Measurements from ENCODE around the gene ADIPOR2.
A peak's percentile ranks its signal among the peaks of the same experiment; 100 is the strongest.

Gene ADIPOR2

DNA sequence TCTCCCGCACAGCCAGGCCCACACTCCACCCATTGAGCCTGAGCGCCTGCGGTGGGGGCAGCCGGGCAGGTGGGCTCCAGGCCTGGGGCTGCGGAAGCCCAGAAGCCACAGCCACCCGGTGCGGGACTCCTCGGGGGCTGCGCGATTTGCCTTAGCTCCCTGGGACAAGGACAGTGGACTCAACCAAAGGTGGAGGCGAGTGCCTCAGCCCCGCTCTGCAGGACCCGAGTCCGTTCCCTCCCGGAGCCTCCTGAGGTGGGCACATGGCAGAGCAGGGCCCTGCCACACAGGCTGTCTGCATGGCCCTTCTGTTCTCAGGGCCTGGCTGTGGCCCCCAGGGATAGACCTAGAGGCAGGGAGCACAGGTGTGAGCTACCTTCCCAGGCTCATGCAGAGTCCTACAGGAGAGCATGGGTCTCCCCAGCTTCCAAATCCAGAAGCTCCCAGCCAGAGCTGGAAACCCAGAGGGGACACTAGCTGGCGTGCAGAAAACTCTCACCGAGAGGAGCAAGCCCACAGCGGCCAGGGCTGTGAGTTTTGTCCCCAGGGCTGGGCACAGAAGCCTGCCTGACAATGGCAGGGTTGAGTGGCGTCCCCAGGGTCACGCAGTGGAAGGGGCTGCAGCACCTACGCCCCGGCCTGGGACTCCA is 107.2 kb downstream of the ADIPOR2 start:
- no peak for DNase-seq

DNA sequence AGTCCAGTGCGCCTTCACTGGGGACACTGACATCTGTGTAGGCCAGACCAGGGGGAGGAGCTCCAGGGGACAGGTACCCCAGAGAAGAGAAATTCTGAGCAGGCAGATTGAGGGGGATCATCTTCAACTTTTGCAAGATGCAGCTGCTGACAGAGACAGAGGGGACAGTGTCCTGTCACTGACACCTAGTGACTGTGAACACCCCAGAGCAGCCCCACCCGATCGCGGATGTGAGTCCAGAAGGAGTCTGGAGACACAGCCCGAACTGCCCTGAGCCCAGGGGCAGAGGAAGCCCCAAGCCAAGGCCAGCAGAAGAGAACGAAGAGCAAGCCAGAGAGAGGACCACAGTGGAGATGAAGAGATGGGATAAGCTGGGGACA is 107.8 kb downstream of the ADIPOR2 start:
- DNase-seq, result no peak

DNA sequence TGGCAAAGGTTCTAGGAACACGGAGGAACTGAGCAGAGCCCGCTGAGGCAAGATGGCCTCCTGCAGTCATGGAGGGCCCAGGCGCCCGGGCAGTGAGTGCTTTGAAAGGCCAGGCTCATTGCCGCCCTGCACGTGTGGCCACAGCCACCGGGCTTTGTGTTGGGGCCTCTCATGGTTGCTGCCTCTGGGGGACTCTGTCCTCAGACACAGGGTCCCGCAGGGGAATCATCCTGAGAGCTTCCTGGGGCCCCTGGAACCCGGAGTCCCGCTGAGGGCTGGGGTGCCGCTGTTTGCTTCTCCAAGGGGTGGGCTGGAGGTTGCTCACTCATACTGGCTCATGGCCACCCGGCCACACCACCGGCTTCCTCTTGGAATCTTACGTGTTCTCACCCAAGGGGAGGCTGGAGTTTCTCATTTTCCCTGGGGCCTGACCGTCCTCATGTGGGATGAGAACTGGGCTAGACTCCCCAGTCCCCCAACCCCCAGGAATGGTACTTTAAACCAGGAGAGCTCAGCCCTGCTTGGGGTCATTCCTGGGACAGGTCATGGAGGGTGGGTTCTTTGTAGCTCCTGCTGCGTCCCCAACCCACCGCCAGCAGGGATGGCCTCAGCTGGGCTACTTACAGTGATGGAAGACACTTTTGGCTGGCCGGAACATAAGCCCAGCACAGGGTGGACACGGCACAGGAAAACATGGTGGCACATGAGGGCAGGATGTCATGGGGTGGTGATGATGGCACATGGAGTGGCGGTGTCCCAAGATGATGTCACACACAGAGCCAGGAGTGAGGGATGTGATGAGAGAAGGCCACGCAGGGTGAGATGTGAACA is 108.4 kb downstream of the ADIPOR2 start:
- DNase-seq, result no peak

DNA sequence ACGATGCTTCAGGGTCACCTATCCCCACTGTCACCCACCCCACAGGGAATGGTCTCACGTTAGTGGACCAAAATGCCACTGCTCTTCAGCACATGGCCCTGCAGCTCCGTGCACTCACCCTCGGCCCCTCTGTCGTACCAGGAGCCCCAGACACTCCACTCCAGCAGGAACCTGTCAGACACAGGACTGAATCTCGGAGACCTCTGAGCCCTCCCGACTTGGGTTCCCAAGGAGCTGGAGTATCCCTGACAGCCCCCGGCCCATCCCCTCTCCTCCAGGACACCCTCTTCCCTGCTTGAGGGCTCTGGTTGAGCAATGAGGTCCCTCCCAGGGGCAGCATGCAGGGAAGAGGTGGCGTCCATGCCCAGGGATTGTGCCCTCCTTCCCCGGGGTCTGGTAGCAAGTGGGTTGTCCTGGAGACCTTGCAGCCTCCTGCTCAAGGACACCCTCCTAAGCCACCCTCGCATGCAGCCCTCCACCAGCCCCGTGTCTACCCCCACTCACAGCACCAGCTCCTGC is 109.1 kb downstream of the ADIPOR2 start:
- DNase-seq, result no peak

DNA sequence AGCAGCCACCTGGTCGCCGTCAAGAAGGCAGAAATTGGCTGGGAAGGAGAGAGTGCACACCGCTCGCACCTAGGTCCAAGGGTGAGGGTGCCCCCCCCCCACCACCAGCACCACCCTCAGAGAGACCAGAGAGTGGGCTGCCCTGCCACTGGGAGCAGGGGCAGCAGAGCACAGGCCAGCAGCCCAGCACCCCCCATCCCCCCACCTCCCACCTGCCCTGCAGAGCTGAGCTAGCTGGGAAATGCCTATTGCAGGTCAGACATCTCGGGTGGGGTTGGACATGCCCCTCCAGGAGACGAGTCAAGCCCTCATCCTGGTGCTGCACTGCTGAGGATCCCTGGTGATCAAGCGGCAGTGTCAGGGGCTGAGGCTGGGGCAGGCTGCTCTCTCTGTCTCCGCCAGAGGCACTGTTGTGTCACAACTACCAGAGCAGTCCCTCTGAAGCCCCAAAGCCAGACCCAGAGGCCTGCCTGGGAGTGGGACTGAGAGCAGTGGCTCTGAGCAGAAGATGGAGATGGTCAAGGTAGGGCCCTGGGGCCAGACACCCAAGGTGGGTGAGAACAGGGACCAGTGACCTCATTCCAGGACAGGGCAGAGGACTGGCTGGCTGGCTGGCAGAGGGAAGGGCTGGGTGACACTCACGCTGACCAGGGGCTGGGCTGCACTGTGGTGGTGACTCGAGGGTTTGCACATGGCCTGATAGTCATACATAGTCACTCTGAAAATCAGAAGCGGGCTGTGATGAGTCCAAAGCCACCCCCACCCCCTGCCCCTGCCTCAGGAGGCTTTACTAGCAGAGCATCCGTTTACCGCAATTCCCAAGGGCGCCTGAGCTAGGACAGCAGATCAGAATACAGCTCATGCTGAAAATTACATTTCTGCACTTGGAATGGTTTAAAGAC is 109.8 kb downstream of the ADIPOR2 start:
- DNase-seq, result peak in 8 of 56 donors; percentile 12 to 57 (median 44)

DNA sequence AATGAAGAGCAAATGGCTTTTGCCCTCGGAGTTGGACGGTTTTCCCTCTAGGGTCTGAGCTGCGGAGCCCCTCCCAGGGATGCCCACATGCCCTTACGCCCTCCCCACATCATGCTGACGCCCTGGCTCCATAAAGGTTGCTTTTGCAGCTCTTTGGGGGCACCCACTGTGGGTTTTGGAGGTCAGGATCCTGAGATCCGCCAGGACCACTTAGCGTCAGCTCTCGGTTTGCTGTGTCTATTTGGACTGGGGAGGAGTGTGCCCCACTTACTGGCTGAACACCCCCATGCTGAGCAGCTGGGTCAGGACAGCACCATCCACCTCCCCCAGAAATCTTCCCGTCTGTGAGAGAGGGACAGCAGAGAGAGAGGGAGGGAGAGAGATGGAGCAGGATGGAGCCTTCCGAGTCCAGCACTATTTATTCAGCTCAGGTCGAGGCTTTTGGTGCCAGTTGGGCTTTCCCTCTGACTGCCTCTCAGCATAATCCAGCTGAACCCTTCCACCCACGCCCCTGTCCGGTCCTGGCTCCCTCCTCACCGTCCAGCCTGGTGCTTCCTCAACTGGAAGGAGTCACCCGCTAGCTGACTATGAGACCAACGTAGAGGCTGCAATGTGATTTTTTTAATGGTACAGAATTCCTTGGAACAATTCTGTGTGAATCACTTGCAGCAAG is 110.6 kb downstream of the ADIPOR2 start:
- DNase-seq, result no peak

DNA sequence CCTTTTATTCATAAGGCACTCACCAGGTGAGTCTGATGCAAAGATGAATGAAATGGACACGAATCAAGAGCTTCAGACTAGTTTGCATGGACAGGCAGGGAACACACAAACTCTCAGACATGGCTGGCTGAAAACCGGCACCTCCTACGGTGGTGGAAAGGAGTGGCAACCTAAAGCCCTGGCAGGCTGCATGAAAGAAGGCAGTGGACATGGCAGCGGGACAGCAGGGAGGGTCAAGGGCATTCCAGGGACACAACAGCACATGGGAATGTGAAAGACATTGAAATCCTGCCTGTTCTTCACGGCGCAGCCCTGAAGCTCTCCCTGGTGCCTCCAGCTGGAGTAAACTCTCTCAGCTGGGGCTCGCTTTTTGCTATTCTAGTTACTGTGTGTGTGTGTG is 112.9 kb downstream of the ADIPOR2 start:
- DNase-seq, result no peak

DNA sequence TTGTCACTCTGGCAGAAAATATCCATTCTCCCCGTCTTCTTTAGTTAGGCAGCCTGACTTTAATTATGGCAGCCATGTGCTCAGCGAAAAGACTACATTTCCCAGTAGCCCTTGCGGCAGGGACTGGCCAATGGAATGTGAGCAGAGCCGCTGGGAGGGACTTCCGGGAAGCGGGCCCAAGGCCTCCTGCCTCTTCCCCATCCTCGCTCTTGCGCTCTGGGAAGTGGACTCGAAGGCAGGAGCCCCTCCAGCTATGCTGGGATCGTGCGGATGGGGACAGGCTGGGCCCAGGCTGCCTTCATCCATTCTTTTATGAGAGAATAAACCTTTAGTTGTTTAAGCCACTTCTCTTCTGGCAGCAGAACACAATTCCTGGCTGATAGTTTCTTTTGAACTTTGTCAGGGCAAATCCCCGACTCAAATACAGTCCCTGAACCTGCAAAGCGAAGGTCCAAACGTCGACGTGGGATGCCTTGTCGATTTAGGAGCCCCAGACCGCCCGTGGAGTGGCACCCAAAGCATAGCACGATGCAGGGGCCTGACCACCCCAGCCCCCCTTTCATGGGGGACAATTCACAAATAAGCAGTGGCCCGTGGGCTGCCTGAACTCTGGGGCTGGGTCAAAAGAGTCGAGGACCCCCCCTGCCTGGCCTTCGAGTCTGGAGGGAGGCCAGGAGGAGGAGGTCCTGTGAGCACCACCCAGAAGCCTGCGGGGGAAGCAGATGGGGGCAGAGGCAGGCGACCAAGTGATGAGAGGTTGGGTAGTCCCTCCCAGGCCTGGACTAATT is 113.9 kb downstream of the ADIPOR2 start:
- peak in 55 of 56 donors; percentile 32 to 92 (median 78) for DNase-seq

DNA sequence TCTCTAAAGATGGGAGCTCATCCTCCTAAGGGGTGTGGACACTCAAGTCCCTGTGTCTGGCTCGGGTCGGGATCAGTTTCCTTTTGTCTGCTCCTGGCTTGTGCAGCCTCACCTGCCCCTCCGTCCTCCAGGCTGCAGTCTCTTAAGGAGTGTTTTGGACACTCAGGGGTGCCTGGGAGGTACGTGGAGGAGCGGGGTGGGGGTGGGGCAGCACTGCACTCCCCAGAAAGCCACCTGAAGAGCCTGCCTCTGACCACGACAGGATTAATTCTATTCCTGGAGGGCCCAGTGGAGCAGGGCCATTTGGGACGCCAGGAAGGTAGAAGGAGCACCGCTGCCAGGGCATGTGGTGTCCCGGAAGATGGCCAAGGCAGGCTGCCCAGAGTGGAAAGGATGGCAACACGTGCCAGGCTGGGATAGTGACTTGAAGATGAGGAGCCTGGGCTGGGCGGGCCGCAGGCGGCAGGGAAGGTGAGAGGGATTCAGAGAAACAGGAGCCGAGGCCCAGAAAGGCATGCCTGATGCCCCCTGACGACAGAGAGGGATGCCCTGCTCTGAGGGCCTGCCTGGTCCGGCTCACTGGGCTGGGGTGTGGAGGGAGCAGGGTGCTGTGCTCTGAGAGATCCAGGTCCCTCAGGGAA is 114.7 kb downstream of the ADIPOR2 start:
- DNase-seq, result no peak

DNA sequence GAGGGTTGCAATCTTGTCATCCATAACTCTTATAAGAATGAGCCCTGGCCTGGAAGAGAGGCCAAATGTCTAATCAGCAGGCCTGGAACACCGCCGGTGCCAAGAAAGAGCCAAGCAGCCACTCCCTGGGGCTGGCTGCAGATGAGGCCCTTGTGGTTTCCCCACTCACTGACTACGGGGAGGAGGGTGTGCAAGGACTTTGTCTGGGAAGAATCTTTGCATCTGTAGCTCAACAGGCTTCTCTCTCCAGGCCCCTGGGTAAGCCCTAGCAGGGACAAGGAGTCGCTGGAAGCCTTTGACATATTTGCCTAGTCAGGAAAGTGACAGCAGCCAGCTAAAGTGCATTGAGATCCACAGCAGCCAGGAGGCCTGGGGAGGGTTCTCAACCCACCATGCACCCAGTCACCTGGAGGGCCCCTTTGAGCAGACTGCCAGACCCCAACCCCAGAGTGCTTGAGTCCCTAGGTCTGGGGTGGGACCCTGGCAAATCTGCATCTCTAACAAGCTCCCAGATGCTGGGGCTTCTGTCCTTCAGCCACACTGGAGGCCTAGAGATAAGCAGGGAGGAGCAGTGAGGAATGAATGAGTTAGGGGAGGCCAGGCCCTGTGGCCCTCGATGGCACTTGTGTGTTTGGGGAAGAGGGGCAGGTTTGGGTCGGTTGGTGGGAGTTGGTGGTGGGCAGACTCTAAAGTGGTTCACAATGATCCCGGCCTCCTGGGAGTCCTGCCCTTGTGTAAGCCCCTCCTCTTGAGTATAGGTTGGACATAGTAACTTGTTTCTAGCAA is 115.6 kb downstream of the ADIPOR2 start:
- no peak for DNase-seq

DNA sequence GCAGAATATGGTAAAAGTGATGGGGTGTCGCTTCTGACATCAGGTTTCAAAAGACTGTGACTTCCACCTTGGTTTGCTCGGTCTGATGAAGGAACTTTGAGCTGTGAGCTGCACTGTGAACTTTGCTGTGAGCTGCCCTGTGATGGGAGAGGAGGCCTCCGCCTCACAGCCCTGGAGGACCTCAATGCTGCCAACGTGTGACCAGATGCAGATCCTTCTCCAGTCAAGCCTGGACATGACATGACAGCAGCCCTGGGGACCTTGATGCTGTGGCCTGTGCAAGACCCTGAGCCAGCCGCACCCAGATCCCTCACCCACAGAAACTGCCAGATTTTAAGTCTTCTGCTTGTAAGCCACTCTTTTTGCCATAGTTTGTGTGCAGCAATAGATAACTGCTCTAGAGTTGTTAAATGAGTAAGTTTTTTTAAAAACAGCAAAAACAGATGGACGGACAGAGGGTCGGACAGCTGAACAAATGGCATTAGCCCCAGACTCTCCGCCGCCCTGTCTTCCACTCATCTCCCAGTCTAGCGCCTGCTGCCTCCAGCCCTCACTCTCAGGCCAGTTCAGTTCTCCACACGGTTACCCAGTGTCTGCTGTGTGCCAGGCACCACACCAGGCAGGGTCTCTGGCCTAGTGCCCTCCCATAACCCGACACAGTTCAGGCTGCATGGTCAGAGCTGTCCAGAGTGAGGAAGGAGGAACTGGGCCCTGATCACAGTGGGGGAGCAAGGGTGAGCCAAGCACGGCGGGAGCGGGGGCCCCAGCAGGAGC is 116.4 kb downstream of the ADIPOR2 start:
- DNase-seq, result peak in 1 of 56 donors; percentile 12

DNA sequence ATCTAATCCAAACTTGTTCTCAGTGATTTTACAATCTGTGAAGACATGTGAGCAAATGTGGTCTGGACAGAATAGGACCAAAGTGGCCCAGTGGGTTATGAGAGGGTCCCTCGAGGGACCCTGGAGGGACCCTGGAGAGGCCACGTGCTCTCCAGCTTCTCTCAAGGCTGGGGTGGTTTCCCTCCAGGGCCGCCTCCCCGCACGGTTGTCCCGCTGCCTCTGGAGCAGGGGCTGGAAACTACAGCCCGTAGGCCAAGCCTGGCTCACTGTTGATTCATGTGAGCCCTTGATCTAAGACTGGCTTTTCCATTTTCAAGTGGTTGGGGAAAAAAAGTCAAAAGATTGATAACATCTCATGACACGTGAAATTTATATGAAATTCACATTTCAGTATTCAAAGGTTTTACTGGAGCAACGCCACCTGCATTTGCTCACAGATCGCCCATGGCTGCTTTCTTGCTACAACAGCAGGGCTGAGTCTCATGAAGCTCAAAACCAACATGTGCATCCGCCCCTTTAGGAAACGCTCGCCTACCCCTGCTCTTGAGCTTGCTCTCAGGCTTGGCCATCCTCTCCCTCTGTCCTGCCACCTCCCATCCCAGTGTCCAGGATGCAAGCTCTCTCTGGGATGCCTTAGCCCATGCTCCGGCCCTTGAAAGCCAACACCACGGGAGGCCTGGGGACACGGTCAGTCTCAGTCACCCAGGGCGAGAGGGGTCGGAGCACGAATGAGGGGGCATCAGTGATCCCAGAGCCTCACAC is 117.3 kb downstream of the ADIPOR2 start:
- DNase-seq, result no peak

DNA sequence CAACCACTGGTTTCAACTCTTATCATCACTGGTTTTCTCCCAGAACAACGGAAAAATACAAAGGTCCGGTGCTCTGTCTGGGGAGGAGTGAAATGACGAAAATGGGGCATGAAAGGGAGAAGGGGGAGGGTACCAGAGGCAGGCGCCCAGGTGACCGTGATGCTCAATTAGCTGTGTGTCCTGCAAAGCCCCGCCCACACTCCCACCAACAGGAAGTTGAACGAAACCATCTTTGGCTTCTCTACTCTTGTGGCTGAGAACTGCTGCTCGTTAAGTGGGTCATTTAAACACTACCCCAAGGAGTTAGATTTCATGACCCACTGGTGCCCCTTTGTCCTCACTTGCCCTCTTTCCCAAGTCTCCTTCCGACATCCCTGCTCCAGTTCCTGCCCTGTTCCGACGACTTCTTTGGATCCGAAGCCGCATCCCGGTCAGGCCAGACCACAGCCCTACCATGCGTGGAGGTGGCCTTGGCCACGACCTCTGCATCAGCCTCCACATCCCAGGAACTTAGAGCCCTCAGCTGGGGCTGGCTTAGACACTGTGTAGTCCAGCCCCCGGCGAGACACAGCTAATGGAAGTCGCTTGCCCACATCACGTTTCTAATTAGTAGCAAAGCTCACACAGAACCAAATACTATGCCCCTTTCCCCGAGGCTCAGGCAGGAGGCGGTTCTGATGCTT is 118.1 kb downstream of the ADIPOR2 start:
- DNase-seq, result no peak

DNA sequence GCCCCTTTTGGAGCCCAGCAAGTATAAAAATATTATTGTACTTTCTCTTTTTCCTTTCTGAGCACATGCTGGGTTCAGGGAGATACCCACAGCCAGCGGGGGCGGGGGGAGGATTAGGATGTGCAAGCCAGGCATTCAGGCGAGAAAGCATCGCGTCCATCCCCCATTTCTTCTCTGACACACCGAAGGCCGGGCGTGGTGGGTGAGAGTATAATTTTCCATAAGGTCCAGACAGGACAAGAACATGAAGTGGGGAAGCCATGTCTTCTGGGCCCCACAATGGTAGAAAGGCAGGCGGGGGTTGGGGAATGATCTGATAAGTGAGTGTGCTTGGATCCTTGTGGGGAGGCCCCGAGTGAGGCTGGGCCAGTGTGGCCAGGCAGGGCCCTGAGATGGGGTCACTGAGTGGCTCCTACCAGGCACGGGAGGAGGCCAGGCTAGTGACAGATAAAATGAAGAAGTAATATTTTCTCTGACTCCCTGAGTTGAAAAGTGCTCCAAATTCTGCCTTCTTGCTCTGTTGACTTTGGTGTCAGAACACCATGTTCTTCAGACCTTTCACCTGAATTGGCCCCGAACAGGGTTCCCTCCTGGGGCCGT is 118.8 kb downstream of the ADIPOR2 start:
- DNase-seq, result no peak

DNA sequence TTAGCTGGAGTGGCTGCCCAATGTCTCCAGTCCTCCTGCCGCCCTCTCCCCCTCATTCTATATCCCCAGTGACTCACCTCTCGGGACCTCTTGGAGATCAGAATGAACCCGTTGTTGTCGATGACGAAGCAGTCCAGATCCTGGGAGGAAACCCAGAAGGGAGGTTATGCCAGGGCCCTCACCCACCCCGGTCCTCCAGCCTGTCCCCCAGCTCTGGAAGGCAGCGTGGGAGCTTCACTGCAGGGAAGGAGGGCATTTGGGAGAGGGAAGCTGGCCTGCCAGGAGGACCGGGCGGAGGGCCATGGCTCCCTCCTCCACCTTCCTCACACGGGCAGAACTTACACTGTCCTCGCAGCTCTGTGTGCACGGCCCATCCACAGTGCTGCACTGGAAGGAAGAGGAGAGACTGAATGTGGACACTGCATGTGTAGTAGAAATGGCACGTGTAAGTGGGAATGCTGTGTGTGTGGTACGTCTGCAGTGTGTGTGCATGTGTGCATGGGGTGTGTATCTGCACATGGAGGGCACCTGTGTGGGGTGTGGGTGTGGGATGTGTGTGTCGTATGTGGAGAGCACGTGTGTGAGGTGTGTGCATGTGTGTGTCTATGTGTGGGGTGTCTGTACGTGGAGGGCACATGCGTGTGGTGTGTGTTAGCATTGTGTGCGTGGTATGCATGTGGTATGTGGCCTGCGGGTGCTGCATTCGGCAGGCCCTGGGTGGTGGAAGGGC is 119.5 kb downstream of the ADIPOR2 start:
- DNase-seq, result no peak

DNA sequence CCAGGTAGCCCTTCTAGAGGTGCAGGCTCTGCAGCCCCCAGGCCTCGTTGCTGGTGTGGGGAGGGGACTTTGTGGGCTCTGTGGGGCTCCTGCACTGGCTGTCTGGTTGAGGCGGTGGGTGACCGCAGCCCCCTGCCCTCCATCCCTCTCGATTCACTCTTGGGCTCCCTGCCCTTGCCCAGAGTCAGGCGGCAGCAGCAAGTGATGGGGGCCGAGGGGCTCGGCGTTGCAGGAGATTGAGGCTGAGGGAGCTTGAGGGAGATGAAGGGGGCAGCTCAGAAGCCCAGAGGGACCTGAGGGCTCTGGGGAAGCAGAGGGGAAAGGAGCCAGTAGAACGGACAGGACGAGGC is 120.0 kb downstream of the ADIPOR2 start:
- DNase-seq, result no peak

All from nucleus accumbens (tissue), 56 donors.